ENCODE measurements around the gene MGA.
"Not testable (repeated sequence)": the region's sequence is repeated elsewhere in the genome, so short reads cannot be mapped to it uniquely, and the experiment has no call there.

Gene MGA

DNA sequence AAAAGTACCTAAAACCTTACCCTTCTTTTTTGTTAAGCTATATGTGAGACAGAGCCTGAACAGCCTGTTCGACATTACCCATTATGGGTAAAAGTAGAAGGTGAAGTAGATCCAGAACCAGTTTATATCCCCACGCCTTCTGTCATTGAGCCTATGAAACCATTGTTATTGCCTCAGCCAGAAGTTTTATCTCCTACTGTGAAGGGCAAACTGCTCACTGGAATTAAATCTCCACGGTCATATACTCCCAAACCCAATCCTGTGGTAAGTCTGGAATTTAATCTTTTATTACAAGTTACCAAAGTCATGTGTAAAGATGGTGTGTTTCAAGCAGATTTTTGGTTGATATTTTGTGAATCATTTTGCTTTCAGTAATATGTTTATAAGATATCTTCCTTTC lies 66.9 kb downstream of the MGA start:
- DNase-seq = no peak

DNA sequence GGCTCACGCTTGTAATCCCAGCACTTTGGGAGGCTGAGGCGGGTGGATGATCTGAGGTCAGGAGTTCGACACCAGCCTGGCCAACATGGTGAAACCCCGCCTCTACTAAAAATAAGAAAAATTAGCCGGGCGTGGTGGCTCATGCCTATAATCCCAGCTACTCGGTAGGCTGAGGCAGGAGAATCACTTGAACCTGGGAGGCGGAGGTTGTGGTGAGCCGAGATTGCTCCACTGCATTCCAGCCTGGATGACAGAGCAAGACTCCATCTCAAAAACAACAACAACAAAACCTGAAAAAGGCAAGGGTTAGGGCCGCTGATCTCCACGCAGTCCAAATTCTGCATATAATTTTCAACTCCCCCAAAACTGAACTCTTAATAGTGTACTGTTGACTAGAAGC lies 67.9 kb downstream of the MGA start:
- DNase-seq = not testable (repeated sequence)

DNA sequence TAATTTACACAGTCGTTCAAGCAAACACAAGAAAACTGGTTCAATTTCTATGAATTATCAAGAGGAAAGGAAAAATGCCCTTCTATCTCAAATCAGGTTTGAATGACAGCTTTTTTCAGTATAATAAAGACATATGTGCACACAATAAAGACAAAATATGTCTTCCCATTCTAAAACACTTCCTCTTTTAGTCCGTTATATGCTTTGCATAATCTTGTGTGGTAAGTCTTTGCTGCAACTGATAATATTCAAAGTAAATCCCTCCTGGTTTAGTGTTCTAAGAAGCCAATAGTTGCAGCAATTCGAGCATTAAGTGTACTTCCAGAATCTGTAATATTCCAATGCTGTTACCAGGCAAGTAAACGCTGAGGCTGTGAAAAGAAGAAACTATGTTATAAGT lies 70.3 kb downstream of the MGA start:
- no peak for DNase-seq

DNA sequence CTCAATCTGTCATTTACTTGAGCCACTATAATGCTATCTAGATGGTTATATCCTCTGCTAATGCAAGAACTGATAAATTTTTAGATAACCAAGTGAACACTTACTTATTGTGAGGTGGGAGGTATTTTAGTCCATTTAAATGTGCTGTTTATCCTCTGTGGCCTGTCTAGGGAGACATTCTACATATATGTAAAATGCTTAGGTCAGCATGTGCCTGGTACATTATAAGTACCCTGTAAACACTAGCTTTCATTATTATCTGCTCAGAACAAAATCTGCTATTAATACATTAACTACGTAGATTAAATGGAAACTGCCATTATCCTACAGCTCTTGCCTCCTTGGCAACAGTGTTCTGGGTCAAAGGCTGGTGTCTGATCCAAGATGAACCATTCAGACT lies 72.3 kb downstream of the MGA start:
- DNase-seq = no peak

DNA sequence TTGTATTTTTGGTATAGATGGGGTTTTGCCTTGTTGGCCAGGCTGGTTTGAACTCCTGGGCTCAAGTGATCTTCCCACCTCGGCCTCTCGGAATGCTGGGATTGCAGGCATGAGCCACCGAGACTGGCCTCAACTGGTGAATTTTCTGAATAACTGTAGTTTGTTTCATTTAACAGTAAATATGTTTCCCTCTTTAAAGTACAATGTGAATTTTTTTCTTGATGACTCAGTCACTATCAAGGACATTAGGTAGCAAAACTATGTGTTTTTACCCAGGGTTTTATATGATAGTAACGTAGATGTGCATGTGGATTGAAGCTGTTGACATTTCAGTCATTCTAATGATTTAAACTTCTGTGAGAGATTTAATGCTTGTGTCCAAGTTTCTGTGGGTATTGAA lies 73.9 kb downstream of the MGA start:
- no peak for DNase-seq

DNA sequence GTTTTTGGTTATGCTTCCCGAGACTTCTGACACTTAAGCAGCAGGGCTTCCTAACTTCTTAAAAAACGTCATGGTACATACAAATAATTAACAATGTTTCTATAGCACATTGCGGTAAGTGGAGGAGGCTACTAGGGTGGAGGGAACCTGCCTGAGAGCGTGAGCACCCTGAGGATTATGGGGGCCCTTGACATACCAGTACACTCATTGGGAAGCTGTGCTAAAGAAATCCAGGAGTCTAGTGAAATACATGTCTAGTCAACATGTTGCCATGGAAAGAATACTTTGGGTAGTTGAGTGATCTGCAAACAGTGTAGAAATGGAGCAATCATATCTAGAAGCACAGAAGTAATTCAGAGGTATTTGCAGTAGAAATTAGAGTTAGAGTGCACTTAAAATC lies 74.8 kb downstream of the MGA start:
- DNase-seq = no peak

DNA sequence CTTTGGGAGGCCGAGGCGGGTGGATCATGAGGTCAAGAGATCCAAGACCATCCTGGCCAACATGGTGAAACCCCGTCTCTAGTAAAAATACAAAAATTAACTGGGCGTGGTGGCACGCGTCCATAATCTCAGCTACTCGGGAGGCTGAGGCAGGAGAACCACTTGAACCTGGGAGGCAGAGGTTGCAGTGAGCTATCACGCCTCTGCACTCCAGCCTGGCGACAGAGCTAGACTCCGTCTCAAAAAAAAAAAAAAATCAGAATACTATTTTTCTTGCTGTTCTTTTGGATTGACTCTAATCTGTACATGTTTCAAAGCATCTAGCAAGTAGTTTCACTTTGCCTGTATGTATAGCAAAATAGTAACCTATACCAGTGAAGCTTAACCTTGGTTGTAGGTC lies 75.3 kb downstream of the MGA start:
- DNase-seq = not testable (repeated sequence)

DNA sequence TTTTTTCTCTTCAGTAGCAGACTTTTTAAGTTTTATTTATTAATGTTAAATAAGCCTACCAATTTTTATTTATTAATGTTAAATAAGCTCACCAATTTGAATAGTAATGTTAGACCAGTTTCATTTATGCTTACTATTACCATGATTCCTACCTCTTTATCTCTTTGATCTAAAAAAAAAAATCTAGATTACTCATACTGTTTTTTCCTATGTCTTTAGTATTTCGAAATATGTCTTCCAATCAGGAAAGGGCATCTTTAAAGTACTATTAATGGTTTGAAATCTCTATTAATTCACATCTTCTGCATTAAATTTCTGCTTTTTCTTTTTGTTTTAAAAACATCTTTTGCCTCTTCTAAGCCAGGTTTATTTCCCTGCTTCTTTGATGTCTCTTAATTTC lies 86.6 kb downstream of the MGA start:
- DNase-seq = no peak

DNA sequence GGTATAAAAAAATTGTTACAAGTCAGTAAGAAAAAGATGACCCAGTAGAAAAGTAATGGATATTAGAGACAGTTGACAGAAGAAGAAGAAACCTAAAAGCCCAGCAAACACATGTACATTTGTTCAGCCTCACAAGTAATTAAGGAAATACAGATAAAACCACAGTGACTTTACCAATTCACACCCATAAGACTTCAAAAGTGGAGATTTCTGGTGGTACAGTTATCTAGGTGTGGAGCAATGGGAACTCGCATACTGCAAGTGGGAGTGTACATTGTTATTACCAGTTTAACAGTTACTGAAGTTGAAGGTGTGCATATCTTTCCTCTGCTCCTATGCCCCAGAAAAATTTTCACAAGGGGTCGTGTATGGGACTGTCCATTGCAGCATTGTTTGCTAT lies 96.0 kb downstream of the MGA start:
- DNase-seq = no peak

DNA sequence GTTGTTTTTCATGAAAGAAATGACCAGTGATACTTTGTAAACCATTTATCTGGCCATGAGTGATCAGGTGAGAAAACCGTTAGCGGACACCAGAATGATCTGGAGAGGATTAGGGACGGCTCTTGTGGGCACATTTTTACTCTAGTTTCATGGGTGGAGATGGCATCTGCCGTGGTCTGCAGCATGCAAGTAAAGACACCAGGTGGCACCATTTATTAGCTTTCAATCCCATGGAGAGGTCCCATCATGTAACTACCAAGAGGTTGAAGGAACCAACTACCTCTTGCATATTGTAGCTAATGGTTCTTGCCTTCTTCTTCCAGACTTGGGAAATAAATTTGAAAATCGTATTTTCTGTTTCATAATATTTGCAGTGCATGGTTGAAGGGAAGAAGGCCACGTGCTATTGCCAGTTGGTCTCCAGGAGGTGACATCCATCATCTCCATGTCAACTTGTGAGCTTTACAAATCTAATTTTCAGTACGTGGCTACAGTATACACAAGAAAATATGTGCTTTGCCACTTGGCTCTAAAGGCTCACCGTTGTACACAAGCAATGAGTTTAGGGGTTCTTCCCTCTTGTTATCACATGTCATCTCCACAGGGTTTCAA lies 112.6 kb downstream of the MGA start:
- peak; percentile 2 for DNase-seq

DNA sequence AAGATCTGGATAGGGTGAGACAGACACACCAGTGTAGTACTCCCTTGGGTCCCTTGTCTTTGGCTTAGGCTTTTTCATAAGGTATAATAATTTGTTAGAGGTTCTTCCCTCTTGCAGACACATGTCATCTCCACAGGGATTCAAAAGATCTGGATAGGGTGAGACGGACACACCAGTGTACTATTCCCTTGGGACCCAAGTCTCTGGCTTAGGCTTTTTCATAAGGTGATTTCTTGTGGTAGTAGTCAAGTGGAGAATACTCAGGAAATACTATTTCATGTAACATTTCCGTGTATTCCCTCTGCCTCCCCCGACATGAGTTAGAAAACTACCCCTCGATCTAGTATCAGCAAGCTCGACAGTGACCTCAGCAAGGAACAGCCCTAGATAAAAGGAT lies 113.1 kb downstream of the MGA start:
- DNase-seq = no peak

DNA sequence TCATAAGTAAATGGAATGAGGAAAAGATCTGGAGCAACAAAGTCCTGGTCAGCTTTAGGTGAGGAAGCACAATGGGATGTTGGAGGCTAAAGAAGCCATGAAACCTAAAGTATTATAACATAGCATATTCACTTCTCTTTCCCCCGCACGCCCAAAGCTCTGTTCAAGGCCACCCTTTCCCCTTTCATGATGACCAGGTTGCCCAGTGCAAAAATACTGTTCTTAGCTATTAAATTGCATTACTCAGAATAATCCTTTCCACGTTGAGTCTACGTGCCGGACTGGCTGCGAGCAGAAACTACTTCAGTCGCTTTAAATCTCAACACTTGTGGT lies 113.5 kb downstream of the MGA start:
- DNase-seq = no peak

DNA sequence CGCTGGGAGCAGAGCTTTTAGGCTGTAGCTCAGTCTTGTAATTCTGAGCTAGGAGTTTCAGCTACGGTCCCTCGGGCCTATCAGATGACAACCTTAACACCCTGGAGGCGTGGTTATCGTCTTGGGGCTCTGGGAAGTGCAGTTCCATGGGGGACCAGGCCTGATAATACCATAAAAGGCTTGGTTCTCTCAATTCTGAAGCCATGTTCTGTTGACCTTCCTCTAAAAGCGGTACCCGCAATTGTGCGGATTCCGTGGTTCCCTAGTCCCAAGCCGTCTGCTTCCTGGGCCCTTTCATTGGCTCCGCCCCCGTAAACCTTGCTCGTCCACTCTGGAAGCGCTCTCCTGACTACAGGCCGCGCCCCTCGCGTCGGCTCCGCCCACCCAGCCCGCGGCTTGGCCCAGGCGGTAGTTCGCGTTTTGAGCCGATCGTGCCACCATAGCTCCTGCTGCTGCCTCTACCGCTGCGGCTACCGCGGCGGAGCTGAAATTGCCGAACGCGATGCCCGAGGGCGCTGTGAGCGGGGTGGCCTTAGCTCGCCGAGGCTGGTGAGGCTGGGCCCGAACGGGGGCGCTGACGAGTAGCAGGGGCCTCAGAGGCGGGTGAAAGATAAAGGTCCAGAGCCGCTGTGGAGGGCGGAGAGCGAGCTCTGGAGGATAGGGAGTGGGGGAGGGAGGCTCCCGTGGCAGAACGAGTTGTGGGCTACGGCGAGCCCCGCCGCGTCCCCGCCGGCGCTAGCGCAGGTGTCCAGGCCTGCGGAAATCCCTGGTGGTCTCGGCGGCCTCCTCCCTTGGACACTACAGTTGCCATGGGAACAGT lies 114.1 kb downstream of the MGA start, which contains the start of gene MAPKBP1:
Gene MAPKBP1, plus strand, starts transcription at position 423 of the 820 bp plus-strand sequence. CDS start 792 bp downstream, outside the sequence.
- peak; percentile 92 for DNase-seq

DNA sequence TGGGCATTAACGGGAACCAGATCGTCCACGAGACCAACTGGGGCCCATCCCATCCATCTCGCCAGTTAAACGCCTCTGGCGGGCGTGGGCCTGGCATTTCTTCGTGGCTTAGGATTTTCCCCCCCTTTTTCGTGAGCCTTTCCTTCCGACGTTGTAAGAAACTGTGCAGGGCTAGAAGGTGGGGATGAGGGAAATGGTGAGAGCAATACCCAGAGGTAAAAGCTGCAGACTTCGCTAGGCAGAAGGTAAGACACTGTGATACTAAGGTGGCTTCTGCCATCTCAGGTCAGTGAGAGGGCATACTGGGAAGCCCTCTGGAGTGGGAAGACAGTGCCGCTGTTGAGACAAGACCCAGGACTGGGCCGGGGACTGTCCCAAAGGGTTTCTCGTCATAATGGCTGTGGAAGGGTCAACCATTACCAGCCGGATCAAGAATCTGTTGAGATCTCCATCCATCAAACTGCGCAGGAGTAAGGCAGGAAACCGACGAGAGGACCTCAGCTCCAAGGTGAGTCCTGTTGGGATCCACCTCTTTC lies 114.7 kb downstream of the MGA start:
- DNase-seq = no peak

DNA sequence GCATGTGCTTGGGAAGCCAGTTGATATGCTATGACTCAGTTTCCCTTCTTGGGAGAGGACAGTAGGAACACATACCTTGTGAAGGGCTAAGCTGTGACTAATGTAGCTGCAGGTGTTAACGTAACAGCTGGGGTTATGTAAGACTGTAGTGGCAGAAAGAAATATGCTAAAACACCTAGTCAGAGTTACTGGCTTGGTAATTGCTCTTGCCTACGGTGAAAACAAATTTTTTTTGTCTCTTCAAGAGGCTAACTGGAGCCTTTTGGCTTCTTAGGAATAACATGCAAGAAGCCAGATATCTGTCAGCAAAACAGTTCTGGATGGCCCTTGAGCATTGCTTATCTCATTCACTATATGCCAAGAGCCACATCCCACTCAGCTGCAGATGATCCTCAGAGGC lies 115.4 kb downstream of the MGA start:
- DNase-seq = no peak

DNA sequence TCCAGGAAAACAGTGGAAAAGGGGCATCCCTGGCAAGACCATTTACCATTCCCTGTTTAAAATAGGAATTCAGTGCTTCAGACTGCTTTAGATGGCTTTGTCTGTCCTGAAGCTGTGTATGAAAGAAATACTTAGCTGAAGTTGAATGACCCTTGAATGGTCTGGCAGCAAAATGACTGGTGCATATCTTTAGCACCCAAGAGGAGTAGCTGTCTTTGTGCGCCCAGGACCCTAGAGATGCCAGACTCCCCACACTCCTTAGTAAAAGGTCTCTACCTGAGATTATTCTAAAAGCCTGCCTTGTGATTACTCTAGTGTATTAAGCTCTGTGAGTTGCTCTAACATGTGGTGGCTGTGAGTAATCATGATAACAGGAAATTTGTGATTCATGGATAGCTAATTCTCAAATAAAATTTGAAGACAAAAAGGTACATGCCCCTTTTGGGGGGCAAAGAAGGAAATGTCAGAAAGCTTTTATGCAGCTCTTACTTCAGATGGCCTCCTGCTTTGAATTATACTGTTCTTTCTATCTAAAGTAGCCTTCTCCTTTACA lies 117.3 kb downstream of the MGA start:
- DNase-seq = no peak

DNA sequence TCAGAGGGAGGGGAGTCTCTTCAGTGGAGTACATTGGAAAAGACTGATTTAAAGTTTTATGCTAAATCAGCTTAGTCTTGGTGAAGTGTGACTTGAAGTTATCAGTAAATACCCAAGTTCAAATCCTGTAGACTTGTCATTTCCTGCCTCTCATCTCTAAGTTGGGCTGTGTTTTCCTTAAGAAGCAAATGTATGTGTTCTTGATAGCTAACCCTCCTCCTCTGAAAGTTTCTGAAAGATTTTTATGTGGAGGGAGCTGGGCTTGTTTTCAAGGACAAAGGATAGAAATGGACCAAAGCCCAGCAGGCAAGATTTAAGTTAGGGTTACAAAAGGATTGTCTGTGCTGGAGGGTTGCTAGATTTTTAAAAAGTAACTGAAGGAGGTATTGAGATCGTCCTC lies 118.3 kb downstream of the MGA start:
- no peak for DNase-seq

DNA sequence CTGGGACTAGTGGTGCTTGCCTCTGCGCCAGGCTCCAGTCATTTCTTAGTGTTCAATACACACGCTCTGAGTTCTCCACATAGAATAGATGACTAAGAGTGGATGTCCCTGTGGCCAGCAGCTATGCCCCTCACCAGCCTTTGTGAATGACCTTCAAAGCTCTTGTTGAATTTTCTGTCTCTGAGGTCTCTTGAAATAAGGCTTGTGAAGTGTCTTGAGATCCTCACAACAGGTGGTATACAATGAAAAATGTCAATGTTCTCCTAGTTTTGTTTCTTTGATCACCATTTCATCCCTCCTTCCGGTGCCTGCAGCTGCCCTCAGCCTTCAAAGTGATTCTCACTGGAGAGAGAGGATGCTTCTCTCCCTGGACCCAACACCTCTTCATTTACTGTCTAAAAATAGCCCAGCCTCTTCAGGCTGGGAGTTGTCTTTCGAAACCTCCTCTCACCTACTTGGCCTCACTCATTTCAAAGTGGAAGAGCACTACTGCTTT lies 119.5 kb downstream of the MGA start:
- no peak for DNase-seq

DNA sequence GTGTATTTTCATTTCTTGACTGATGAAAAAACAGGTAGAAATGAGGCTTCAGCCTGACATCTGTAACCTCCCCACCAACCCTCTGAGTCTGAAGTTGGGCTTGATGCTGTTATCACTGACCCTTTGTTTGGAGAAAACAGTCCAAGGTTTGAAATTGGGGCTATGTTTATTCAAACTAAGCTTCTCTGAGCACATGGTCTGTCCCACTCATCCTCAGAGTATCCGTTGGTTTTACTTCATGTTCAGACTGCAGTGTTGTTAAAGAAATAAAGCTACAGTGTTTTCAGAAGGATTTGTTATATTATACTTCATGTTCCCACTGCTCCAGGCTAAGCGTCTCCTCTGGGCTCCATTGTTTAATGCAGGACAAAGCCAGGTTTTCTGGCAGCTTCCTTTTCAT lies 120.1 kb downstream of the MGA start:
- DNase-seq = no peak

DNA sequence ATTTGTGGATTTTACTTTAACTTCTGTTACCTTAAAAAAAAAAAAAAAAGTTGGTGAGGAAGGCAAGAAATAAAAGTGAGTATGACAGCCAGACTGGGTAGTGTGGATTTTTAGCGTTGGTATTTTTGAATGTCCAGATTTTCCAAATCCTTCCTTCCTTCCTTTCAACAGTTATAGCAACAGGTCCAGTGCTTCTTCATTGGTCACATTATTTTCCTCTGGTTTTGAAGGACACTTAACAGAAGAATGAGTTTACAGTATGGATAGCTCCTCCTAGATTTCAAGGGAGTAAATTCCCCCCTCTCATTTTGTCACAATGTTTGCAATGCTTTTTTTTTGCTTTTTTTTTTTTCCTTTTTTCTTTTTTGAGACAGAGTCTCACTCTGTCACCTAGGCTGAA lies 120.5 kb downstream of the MGA start:
- no peak for DNase-seq

DNA sequence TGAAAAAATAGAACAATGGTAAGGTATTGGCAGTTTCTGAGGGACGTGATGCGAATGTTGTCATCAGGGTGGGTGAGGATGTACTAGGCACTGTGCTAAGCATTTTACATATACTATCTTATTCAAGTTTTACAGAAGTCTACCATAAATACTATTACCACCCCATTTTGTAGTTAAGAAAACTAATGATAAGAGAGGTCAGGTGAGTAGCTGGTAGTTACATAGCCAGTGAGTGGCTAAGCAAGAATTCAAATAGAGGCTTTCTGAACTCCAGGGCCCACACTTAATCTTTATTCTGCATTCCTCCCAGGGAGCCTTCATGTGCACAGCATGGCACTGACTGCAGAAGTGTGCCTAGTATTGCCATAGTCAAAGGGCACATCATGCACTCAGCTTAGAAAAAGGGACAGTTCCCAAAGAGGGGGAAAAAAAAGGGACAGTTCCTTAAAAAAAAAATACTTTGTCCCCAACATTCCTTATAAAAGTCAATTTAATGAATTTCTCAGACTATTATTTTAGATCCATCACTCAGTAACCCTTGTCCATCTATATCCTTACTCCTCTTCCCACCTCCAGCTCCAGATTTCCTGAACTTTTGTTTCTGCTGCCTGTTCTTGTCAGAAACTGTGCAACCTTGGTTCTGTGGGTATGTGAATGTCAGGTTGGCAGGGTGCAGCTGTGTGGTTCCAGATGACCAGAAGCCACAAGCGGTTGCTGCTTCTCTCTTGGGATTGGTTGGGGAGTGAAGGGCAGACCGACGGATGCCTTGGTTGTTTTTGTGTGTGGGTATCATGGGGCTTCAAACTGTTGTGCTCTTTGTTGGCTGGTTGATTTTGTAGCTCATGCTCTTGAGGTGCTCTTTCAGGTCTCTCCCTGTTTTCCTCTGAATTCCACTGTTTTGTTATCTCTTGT lies 122.4 kb downstream of the MGA start:
- DNase-seq = no peak

DNA sequence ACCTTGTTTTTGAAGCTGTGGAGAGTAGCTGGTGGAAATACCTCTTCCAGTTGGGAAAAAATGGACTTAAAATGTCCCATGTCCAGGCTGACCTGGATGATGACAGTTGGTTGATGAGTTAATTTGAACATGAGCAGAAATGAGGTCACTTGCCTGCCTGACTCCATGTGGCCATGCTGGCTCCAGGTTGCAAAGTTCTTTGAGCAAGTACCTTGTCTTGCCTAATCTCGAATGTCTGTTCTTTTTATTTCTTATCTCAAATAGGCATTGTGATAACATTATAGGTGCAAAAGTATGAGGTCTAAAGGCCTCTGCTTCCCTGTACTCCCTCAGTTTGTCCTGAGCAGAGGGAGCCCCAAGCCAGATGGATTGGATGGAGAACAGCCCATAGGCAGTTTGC lies 123.1 kb downstream of the MGA start:
- no peak for DNase-seq

DNA sequence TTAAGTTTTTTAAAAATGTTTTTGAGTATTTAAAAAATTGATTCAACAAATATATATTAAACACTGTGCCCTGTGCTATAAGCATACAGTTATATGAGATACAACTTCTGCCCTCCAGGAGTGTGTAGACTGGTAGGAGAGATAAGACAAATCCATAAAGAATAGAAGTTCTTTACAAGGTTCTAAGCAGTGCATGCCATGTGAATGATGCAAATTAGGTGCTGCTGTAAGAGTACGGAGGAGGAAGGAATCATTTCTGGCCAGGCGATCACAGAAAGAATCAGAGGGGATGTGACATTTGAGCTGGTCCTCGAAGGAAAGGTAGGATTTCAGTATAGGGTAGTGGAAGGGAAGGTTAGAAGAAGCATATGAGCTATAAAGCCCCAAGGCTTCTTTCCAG lies 128.1 kb downstream of the MGA start:
- DNase-seq = no peak

Measured in NCI-H1092 (cell line).